ENCODE data around the gene DCUN1D2.

The DCUN1D2 gene

GRCh38 chr13:113422807-113423519, 67.5 kb downstream of the DCUN1D2 start:
- no peak for DNase-seq (ENCODE audit: low read depth)

GRCh38 chr13:113421673-113422270, 68.7 kb downstream of the DCUN1D2 start:
- no peak for DNase-seq (ENCODE audit: low read depth)

- DNase-seq (ENCODE audit: low read depth): no peak
Observed at GRCh38 chr13:113420833-113421600, 69.5 kb downstream of the DCUN1D2 start.

DNA sequence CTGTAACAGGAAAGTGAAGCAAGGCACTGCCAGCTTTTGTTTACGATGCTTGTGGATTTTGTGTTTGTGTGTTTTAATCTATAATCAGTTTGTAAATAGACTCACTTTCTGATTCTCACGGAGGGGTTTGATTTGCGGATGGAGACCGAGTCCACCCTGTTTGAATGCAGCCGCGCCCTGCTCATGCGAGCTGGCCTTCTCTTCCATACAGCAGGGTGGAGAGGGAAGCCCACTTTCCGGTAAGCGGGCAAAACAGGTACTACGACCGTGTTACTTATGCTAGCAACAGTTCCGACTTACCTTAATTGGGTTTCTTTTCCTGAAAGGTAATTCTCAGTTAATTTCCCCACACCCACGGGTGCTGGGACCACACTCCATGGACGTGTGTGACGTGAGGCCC, 70.3 kb downstream of the DCUN1D2 start:
- no peak for DNase-seq (ENCODE audit: low read depth)

DNA sequence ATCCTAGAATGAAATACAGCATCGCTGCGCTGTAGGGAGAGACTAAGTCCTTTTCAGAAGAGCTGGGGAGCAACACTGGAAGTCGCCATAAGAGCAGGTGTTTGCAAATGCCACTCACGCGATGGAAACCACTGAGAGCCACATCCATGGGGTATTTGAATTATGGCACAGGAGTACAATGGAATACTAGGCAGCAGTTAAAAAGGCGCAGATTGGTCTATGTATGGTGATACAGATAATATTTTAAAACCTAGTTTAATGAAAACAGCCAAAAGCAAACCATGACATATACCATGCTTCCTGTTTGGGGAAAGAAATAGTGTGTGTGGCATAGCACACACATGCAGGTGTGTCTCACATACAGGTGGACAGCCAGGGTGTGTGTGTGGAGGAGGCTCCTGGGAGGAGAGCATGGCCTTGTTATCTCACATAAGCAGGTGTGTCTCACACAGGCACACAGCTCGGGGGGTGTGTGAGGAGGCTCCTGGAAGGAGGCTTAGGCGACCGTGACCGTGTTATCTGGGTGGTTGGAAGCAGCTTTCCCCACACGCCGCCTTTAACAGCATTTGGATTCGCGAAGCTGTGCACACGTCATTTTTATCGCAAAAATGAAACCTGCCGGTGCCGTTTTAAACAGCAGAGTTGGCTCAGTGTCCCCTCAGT, 70.8 kb downstream of the DCUN1D2 start:
- DNase-seq (ENCODE audit: low read depth): no peak

GRCh38 chr13:113418722-113419049, 71.8 kb downstream of the DCUN1D2 start:
- no peak for DNase-seq (ENCODE audit: low read depth)

- DNase-seq (ENCODE audit: low read depth): no peak
Observed at GRCh38 chr13:113417836-113418721, 72.4 kb downstream of the DCUN1D2 start.

GRCh38 chr13:113417008-113417751, 73.3 kb downstream of the DCUN1D2 start:
- no peak for DNase-seq (ENCODE audit: low read depth)

DNA sequence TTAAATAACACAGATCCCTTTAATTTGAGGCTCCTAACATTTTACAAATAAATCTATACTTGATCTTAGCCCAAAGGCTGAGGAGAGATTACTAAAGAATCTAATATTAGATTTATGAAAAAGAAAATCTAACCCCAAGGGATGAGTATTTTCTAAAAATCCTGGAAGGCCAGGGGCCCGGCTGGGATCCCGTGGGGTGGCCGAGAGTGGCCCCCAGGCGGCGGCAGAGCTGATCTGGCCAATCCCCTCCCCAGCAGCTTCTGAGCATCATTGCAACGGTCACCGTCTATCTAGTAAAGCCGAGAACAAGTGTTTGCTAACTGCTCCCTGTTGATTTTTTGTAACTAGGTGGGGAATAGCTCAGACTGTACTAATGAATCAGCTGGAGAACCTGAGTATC, 74.7 kb downstream of the DCUN1D2 start:
- DNase-seq (ENCODE audit: low read depth): no peak

- DNase-seq (ENCODE audit: low read depth): no peak
Observed at GRCh38 chr13:113415032-113415431, 75.5 kb downstream of the DCUN1D2 start.

DNA sequence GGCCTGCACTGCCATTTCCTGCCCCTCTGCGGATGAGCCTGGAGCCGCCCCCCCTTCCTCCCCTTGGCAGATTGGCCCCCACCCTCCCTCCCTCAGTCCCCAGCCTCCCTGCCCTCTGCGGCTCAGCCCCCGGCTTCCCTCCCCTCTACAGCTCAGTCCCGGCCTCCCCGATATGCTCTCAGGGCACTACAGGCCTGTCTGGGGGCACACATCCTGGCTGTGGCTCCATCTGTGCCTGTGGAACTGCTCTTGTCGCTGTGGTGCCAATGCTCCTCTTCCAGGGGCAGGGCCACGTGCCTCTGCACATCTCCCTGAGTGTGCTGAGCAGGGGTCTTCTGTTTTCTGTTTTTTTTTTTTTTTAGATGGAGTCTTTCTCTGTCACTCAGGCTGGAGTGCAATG, 76.2 kb downstream of the DCUN1D2 start:
- DNase-seq (ENCODE audit: low read depth): no peak

DNA sequence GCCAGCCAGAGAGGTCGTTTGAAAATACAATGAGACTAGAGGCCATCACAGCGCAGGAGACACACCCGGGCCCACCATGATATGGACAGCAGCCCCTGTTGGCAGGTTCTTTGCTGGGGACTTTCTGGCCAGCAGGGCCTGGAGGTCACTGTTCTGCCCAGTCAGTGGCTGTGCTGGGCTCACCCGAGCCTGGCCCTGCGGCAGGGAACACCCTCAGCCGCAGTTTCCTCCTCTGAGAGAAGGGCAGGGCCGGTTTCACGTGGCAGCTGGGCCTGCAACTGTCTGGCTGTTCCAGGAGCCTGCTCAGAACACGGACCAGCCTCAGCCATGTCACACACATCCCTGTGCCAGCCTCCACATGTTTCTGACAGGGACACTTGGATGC, 76.6 kb downstream of the DCUN1D2 start:
- no peak for DNase-seq (ENCODE audit: low read depth)

DNA sequence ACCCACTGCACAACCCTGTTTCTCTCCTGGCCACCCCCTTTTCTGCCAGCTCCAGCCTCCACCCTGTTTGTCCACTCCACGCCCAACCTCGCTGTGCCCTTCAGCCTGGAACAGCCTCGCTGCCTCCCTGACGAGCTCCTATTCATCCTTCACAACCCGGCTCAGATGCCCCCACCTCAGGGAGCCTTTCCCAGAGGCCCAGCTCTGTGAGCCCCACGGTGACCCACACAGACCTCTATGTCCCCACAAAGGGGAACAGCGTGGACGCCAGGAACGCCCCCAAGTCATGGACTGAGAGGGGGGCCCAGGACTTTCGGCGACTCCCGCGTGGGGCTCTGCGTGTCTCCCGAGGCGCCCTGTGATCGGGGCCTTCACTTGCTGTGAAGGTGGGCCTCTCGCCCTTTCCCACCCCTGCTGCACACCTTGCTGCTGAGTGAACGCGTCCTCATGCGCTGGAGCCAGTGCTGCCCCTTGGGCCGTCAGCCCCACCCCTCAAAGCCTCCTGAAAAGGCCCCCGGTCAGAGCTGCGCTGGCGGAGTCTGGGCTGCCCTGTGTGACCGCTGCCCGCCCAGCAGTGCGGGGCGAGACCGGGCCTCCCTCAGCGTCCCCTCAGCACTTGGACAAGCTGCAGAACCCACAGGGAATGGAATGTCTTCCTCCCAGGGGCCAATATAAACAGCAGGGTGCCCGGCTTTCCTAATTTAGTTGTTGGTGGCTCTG, 77.2 kb downstream of the DCUN1D2 start:
- DNase-seq (ENCODE audit: low read depth): no peak

GRCh38 chr13:113412440-113412839, 78.1 kb downstream of the DCUN1D2 start:
- DNase-seq (ENCODE audit: low read depth): no peak

- no peak for DNase-seq (ENCODE audit: low read depth)
Observed at GRCh38 chr13:113411216-113412023, 79.1 kb downstream of the DCUN1D2 start.

DNA sequence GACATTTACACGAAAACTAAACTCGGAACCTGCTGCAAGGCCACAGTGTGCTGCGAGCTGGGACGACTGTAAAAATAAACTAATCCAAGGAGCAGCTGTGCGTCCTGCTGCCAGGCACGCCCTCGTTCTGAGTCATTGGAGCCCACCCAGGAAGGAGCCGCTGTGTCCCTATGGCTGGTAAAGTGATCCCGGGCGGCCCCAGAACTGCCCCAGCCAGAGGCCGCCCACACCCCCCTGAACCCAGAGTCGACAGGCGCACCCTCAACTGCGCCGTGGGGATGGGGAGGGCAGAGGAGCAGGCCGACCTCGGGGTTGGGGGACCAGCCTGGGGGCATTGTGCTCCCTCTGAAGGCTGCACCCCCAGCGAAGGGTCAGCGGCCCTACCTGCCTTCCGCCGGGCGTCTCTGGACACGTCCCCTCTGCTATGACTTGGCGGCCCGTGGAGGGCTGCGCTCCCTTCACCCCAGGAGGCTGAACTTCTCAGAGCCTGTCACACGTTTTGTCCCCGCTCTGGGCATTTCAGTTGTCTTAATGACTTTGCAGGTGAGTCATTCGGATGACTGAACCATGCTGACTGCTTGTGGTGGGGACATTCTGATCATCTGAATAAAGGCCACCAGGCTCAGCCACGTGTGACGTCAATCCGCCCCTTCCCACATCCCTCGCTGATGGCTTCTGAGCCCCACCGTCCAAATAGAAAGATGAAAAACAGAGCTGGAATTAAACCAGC, 79.9 kb downstream of the DCUN1D2 start:
- DNase-seq (ENCODE audit: low read depth): no peak

GRCh38 chr13:113408562-113408961, 81.9 kb downstream of the DCUN1D2 start:
- DNase-seq (ENCODE audit: low read depth): no peak

GRCh38 chr13:113407531-113408393, 82.7 kb downstream of the DCUN1D2 start:
- DNase-seq (ENCODE audit: low read depth): no peak

All from CMK (cell line).